Glomerular visceral epithelial cell (primary cell): ENCODE results near the gene MYO9A.
"Not testable (repeated sequence)": the region's sequence is repeated elsewhere in the genome, so short reads cannot be mapped to it uniquely, and the experiment has no call there.

Experiments used
- DNase-seq: peaks from one replicate; pipeline ENCODE4 v3.0.0-alpha.2; 2016; ENCODE audit errors: extremely low spot score

MYO9A gene

DNA sequence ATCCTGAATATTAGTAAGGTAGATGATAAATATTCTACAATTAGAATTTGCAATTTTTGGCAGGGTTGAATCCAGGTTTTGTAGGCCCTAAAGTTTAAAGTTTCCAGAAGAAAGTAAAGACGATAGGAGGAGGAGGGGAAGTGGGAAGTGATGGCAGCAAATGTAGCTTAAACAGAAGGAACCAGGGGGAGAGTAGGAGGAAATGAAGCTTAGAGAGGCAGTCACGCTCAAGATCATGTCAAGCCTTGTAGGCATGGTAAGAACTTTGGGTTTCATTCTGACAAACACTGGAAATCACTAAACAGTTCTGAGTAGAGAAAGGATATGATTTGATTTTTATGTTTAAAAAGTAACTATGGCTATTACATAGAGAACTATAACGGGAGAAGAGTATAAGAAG is 243.7 kb downstream of the MYO9A start:
- DNase-seq = no peak

- not testable (repeated sequence) for DNase-seq
These were observed 259.7 kb downstream of the MYO9A start for GRCh38 chr15:71858232-71858631.

GRCh38 chr15:71853543-71853942 is 264.4 kb downstream of the MYO9A start:
- DNase-seq = no peak

GRCh38 chr15:71844916-71845315 is 273.0 kb downstream of the MYO9A start:
- no peak for DNase-seq

DNA sequence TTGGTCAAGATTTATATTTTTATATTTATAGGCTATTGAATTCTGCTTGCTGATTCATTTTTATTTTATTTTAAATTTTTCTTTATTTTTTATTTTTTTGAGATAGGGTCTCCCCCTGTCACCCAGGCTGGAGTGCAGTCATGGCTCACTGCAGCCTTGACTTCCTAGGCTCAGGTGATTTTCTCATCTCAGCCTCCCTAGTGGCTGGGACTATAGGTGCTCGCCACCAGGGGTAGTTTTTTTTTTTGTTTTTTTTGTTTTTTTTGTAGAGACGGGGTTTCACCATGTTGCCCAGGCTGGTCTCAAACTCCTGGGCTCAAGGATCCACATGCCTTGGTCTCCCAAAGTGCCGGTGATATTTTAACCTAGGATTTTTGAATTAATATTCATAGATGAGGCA is 276.4 kb downstream of the MYO9A start:
- no peak for DNase-seq

- DNase-seq = no peak
These were observed 287.0 kb downstream of the MYO9A start for GRCh38 chr15:71830981-71831380.

DNA sequence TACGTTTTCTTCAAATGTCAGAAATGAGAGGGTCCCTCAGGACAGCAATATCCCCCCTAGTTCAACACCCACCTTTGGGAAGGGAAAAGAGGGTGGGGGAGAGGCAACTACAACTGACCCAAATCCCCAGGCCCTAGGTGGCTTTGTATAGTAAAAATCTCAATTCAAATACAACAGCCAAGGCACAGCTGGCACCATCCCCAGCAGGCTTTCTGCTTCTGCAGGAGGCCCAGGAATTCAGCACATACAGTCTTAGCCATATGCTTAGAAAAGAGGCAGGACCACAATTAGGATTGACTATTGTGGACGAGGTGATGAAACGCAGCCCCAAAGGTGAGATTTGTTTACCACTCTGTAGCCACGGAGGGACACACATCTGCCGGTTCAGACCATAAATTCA is 291.8 kb downstream of the MYO9A start:
- DNase-seq = no peak

DNA sequence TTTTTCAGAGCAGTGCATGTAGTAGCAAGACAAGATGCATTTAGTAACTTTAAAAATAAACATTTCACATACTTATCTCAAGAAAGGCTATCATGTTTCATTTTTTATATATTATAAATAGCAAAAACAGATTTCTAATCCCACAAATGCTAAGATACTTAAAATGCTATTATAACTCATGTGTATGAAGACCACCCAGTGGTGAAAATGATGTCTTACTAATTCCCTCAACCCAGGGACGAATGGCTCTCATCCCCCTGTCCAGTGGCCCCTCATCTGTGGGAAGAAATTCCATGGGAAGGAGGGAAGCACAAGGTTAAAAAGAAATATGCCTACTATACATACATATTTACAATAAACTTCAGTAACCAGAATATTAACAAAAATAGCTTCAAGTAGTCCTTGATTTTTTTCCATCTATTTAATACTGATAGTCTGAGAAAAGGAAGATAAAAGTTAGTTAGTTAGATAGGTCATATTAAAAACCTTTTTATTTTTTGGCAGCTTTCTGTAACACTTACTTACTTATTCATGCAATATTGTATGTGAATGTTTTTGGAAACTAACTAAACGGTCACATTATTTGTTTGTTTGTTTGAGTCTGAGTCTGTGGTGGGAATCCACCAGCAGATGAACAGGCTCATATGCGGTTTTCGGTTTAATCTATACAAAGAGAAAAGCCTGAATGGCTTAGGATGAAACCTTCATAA is 292.8 kb downstream of the MYO9A start:
- DNase-seq = no peak

- no peak for DNase-seq
These were observed 294.1 kb downstream of the MYO9A start for GRCh38 chr15:71823801-71824200.

GRCh38 chr15:71822890-71823630 is 294.9 kb downstream of the MYO9A start:
- no peak for DNase-seq

DNA sequence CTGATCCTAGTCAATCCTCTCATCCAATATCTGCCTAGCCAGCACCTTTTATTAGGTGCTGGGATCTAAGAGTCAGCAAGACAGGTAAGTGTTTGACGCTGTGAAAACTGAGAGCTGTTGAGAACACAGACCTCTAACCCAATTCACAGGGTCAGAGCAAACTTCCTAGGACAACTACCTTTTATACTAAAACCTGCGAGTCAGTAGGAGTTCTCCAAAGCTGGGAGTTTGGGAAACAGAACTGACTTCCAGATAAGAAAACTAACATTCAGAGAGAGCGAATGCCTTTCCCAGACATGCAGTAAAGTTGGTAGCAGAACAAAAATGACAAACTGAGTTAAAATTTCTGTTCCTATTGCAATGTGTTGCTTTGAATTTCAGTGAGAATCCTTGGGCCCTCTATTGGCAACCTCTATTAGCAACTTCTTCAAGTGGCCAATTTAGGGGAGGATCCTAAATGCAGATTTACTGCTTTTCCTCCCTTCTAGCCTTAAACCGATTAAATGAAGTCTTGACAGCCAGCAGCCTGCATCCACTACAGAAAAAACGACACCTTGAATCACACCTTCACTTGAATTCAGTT is 296.3 kb downstream of the MYO9A start:
- DNase-seq = no peak

DNA sequence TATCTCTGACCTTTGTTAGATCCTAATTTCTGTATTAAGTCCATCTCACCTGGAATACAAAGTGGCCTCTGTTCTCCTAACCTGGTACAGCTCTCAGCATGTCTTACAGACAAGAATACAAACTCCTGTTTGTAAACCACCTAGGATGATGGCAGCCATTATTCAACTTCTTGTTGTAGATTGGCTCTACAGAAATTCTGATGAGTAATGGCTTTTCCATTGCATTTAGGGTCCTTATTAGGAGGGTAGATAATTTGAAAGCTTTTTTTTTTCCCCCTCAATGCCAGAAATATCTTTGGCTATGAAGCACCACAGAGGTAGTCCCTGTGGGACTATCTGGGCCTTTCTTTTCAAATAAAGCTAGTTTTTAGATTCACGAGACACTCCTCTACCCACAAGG is 297.8 kb downstream of the MYO9A start:
- no peak for DNase-seq

- DNase-seq = no peak
These were observed 300.6 kb downstream of the MYO9A start for GRCh38 chr15:71817351-71817750.

GRCh38 chr15:71815301-71815700 is 302.6 kb downstream of the MYO9A start:
- no peak for DNase-seq

DNA sequence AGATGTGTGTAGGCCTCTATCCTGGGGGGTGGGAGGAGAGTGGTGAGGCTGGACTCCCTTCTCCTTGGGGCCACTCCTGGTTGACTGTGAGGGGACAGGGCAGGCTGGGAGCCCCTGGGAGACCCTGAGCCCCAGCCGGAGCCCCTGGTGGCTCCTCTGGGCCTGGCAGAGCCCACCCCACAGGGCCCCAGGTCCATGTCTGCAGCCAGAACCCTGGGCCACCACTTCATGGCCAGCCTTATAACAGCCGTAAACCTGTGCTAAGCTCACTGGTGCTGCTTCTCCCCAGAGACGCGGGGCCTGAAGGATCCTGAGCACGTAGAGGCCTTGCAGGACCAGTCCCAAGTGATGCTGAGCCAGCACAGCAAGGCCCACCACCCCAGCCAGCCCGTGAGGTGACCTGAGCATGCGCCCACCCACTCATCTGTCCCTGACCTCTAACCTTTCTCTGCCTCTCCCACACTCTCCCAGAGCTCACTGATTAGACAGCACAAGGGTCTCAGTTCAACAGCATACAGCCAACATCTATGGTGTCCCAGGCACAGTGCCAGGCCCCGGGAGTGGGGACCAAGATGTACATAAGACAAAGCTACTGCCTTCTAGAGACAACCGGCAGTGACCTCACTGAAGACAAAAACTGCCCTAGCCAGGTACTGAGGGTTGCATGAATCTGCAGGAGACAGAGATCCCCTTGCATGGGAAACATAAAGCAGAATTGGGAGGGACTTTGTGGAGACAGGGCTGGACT is 304.1 kb downstream of the MYO9A start:
- no peak for DNase-seq

GRCh38 chr15:71812966-71813722 is 304.8 kb downstream of the MYO9A start:
- DNase-seq = no peak

- no peak for DNase-seq
These were observed 305.9 kb downstream of the MYO9A start for GRCh38 chr15:71811752-71812735.

- DNase-seq = no peak
These were observed 306.8 kb downstream of the MYO9A start for GRCh38 chr15:71811036-71811736.

GRCh38 chr15:71810256-71811035 is 307.5 kb downstream of the MYO9A start, which contains the start of gene NR2E3:
NR2E3 (plus strand) TSS chr15:71810554; CDS start chr15:71810744, 190 bp downstream.
- no peak for DNase-seq
